HepG2 (cell line): ENCODE data around the gene BOLA3. TPM values are rescaled to one million over a fixed set of nuclear protein-coding genes. Genes with fewer than 3 reads are reported as not detected.

Experiments
- BHLHE40 ChIP-seq: IDR thresholded peaks from 2 replicates; pipeline ENCODE4 v1.6.1; 2011; ENCODE audit warnings: low read length, improper control_type of control experiment
- BRD4 ChIP-seq: sonication (generic); formaldehyde crosslinking; IDR thresholded peaks from 2 replicates; pipeline ENCODE4 v1.4.0; 2020; ENCODE audit warnings: missing genetic modification reagents
- CAMTA2 ChIP-seq: sonication (generic); formaldehyde crosslinking; IDR thresholded peaks from 2 replicates; pipeline ENCODE4 v1.4.0; 2020; ENCODE audit warnings: mild to moderate bottlenecking, missing genetic modification reagents, borderline replicate concordance
- CCDC6 ChIP-seq: sonication (generic); formaldehyde crosslinking; IDR thresholded peaks from 2 replicates; pipeline ENCODE4 v1.8.1; 2022; ENCODE audit warnings: mild to moderate bottlenecking, missing genetic modification reagents, moderate library complexity
- GFI1 ChIP-seq: sonication (generic); formaldehyde crosslinking; IDR thresholded peaks from 2 replicates; pipeline ENCODE4 v1.5.0; 2020; ENCODE audit warnings: missing genetic modification reagents, mild to moderate bottlenecking, borderline replicate concordance
- HDAC6 ChIP-seq: fragments of 200-600 bp; sonication (generic); IDR thresholded peaks from 2 replicates; pipeline ENCODE4 v1.7.0; 2017; ENCODE audit warnings: mild to moderate bottlenecking, antibody characterized with exemption, low read length, low read depth
- HIVEP1 ChIP-seq: sonication (generic); formaldehyde crosslinking; IDR thresholded peaks from 2 replicates; pipeline ENCODE4 v1.4.0; 2020; ENCODE audit warnings: mild to moderate bottlenecking, missing genetic modification reagents
- KDM6A ChIP-seq: IDR thresholded peaks from 2 replicates; pipeline ENCODE4 v1.6.1; 2016; ENCODE audit warnings: low read depth
- KMT2A ChIP-seq: sonication (generic); formaldehyde crosslinking; IDR thresholded peaks from 2 replicates; pipeline ENCODE4 v1.4.0; 2020; ENCODE audit warnings: missing genetic modification reagents
- NKX3-1 ChIP-seq: sonication (generic); formaldehyde crosslinking; IDR thresholded peaks from 2 replicates; pipeline ENCODE4 v1.5.0; 2020; ENCODE audit warnings: missing genetic modification reagents
- SAP130 ChIP-seq: IDR thresholded peaks from 2 replicates; pipeline ENCODE4 v1.6.1; 2016; ENCODE audit warnings: low read depth
- ZNF205 ChIP-seq: IDR thresholded peaks from 2 replicates; pipeline ENCODE4 v1.6.1; 2018; ENCODE audit warnings: missing biosample characterization, missing genetic modification reagents
- ZNF30 ChIP-seq: sonication (generic); formaldehyde crosslinking; IDR thresholded peaks from 2 replicates; pipeline ENCODE4 v1.5.0; 2020; ENCODE audit warnings: mild to moderate bottlenecking, missing genetic modification reagents
- ZNF556 ChIP-seq: sonication (generic); formaldehyde crosslinking; IDR thresholded peaks from 2 replicates; pipeline ENCODE4 v1.4.0; 2020; ENCODE audit warnings: mild to moderate bottlenecking, missing genetic modification reagents, borderline replicate concordance
- ZNF891 ChIP-seq: sonication (generic); formaldehyde crosslinking; IDR thresholded peaks from 2 replicates; pipeline ENCODE4 v1.5.0; 2020; ENCODE audit warnings: mild to moderate bottlenecking, missing genetic modification reagents
- polyA plus RNA-seq, 8 experiments: library from polyadenylated mRNA; depleted of rRNA in 3 of 8; stranded (reverse) in 7 of 8; unstranded in 1 of 8; fragments of >200 nt; fragmentation: Illumina TruSeq in 4 of 8; extraction: Trizol in 4 of 8; gene quantifications; 2 replicates each; pipeline versions ENCODE4 v1.2.1 to v1.2.3, GENCODE V29; 2011 to 2016; ENCODE audit warnings: low read depth in 4 of 8, missing spikeins in 1 of 8, mixed read lengths in 1 of 8; ENCODE audit not compliant: insufficient read depth in 1 of 8
- total RNA-seq, 5 experiments: library from RNA; depleted of rRNA; stranded (reverse); fragments of >200 nt; fragmentation: Illumina TruSeq; extraction: Trizol; gene quantifications; 2 replicates each; pipeline ENCODE4 v1.2.3, GENCODE V29; 2016; ENCODE audit warnings: low read depth in 1 of 5
- TF ChIP-seq, protein P1 (sequence below): IDR thresholded peaks from 2 replicates; pipeline ENCODE4 v1.6.1; 2012; ENCODE audit warnings: low read length, improper control_type of control experiment
- TF ChIP-seq, protein P2 (sequence below): sonication (generic); formaldehyde crosslinking; IDR thresholded peaks from 2 replicates; pipeline ENCODE4 v1.4.0; 2020; ENCODE audit warnings: low read depth, mild to moderate bottlenecking, missing genetic modification reagents
- TF ChIP-seq, protein P3 (sequence below): sonication (generic); formaldehyde crosslinking; IDR thresholded peaks from 2 replicates; pipeline ENCODE4 v1.8.1; 2023; ENCODE audit warnings: mild to moderate bottlenecking, missing genetic modification reagents
- TF ChIP-seq, protein P4 (sequence below): sonication (generic); formaldehyde crosslinking; conservative IDR thresholded peaks from 2 replicates; pipeline ENCODE4 v1.8.1; 2023; ENCODE audit warnings: missing genetic modification reagents
- TF ChIP-seq, protein P5 (sequence below): sonication (generic); formaldehyde crosslinking; IDR thresholded peaks from 2 replicates; pipeline ENCODE4 v1.4.0; 2020; ENCODE audit warnings: missing genetic modification reagents

Gene BOLA3
- total and polyA plus RNA-seq, 2 of the 13 experiments (the other 11 are each of a cell fraction or from before 2014, with no cell fraction given), result 89.7 to 170 TPM

DNA sequence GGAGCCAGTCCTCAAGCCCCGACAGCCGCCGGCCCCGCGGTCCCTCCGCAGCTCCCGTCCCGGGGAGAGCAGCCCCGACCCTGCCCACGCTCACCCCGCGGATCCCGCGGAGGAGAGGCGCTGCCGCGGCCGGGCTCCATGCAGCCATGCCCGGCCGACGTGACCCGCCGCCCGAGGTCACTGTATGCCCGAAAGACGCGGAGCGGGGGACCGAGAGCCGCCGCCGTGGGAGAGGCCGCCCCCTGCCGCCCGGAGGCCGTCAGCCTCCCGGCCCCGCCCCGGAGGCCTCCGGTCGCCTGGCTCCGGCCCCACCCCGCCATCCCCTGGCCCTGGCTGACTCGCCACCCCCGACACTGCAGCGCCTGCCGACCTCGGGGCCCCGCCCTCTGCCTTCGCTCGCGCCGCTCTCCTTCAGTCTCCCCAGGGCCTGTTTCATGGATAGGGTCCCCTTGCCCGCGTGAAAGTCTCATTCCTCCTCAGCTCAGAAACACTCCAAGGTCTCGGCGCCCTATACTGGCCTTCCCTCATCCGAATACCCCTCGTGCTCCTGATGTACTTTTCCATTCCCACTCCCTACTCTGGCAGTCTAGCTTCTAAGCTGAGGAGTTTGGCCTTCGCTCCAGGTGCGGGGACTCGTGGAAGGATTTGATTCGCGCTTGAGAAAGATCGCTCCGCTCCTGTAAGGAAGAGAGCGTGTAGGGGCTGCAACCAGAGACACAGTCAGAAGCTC is at the start of gene BOLA3 (continued):
- peak; percentile 89; the same call in 1 of the 2 replicates for TF ChIP-seq ZNF556 (CRISPR knock-in tag)
- TF ChIP-seq, protein P1, sequence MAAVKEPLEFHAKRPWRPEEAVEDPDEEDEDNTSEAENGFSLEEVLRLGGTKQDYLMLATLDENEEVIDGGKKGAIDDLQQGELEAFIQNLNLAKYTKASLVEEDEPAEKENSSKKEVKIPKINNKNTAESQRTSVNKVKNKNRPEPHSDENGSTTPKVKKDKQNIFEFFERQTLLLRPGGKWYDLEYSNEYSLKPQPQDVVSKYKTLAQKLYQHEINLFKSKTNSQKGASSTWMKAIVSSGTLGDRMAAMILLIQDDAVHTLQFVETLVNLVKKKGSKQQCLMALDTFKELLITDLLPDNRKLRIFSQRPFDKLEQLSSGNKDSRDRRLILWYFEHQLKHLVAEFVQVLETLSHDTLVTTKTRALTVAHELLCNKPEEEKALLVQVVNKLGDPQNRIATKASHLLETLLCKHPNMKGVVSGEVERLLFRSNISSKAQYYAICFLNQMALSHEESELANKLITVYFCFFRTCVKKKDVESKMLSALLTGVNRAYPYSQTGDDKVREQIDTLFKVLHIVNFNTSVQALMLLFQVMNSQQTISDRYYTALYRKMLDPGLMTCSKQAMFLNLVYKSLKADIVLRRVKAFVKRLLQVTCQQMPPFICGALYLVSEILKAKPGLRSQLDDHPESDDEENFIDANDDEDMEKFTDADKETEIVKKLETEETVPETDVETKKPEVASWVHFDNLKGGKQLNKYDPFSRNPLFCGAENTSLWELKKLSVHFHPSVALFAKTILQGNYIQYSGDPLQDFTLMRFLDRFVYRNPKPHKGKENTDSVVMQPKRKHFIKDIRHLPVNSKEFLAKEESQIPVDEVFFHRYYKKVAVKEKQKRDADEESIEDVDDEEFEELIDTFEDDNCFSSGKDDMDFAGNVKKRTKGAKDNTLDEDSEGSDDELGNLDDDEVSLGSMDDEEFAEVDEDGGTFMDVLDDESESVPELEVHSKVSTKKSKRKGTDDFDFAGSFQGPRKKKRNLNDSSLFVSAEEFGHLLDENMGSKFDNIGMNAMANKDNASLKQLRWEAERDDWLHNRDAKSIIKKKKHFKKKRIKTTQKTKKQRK, result no peak
- TF ChIP-seq, protein P2, sequence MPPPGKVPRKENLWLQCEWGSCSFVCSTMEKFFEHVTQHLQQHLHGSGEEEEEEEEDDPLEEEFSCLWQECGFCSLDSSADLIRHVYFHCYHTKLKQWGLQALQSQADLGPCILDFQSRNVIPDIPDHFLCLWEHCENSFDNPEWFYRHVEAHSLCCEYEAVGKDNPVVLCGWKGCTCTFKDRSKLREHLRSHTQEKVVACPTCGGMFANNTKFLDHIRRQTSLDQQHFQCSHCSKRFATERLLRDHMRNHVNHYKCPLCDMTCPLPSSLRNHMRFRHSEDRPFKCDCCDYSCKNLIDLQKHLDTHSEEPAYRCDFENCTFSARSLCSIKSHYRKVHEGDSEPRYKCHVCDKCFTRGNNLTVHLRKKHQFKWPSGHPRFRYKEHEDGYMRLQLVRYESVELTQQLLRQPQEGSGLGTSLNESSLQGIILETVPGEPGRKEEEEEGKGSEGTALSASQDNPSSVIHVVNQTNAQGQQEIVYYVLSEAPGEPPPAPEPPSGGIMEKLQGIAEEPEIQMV (CRISPR knock-in tag), result peak; percentile 76; the same call in 1 of the 2 replicates
- TF ChIP-seq, protein P3, sequence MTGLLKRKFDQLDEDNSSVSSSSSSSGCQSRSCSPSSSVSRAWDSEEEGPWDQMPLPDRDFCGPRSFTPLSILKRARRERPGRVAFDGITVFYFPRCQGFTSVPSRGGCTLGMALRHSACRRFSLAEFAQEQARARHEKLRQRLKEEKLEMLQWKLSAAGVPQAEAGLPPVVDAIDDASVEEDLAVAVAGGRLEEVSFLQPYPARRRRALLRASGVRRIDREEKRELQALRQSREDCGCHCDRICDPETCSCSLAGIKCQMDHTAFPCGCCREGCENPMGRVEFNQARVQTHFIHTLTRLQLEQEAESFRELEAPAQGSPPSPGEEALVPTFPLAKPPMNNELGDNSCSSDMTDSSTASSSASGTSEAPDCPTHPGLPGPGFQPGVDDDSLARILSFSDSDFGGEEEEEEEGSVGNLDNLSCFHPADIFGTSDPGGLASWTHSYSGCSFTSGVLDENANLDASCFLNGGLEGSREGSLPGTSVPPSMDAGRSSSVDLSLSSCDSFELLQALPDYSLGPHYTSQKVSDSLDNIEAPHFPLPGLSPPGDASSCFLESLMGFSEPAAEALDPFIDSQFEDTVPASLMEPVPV (CRISPR knock-in tag), result peak; percentile 78
- peak; percentile 77; the same call in 1 of the 2 replicates for TF ChIP-seq NKX3-1 (CRISPR knock-in tag)
- TF ChIP-seq ZNF891, result peak; percentile 93
- TF ChIP-seq KMT2A (CRISPR knock-in tag), result peak; percentile 74; the same call in 1 of the 2 replicates
- TF ChIP-seq SAP130 (CRISPR knock-in tag), result peak; percentile 96
- TF ChIP-seq ZNF205 (CRISPR knock-in tag), result no peak; the same call in 1 of the 2 replicates
- TF ChIP-seq CCDC6 (CRISPR knock-in tag), result peak; percentile 99
- 0 out of 2 replicates have a peak, but pooled peaks have one; percentile 18 for TF ChIP-seq ZNF30 (CRISPR knock-in tag)
- TF ChIP-seq, protein P4, sequence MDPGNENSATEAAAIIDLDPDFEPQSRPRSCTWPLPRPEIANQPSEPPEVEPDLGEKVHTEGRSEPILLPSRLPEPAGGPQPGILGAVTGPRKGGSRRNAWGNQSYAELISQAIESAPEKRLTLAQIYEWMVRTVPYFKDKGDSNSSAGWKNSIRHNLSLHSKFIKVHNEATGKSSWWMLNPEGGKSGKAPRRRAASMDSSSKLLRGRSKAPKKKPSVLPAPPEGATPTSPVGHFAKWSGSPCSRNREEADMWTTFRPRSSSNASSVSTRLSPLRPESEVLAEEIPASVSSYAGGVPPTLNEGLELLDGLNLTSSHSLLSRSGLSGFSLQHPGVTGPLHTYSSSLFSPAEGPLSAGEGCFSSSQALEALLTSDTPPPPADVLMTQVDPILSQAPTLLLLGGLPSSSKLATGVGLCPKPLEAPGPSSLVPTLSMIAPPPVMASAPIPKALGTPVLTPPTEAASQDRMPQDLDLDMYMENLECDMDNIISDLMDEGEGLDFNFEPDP (CRISPR knock-in tag), result no peak
- TF ChIP-seq BHLHE40, result 0 out of 2 replicates have a peak, but pooled peaks have one; percentile 20
- peak; percentile 93 for TF ChIP-seq BRD4 (CRISPR knock-in tag)
- TF ChIP-seq HIVEP1 (CRISPR knock-in tag), result no peak
- TF ChIP-seq GFI1 (CRISPR knock-in tag), result peak; percentile 83; the same call in 1 of the 2 replicates
- peak; percentile 74 for TF ChIP-seq CAMTA2 (CRISPR knock-in tag)
- TF ChIP-seq KDM6A (CRISPR knock-in tag), result no peak; the same call in 1 of the 2 replicates
- TF ChIP-seq, protein P5, sequence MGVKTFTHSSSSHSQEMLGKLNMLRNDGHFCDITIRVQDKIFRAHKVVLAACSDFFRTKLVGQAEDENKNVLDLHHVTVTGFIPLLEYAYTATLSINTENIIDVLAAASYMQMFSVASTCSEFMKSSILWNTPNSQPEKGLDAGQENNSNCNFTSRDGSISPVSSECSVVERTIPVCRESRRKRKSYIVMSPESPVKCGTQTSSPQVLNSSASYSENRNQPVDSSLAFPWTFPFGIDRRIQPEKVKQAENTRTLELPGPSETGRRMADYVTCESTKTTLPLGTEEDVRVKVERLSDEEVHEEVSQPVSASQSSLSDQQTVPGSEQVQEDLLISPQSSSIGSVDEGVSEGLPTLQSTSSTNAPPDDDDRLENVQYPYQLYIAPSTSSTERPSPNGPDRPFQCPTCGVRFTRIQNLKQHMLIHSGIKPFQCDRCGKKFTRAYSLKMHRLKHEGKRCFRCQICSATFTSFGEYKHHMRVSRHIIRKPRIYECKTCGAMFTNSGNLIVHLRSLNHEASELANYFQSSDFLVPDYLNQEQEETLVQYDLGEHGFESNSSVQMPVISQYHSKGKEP (CRISPR knock-in tag), result no peak
- no peak for TF ChIP-seq HDAC6
